GM21529 (cell line): ENCODE data around the gene KIAA0319L.

Experiments used
- ATAC-seq: cut with Tn5 transposase; IDR thresholded peaks from one replicate; pipeline ENCODE4 v1.9.1; 2021; ENCODE audit not compliant: unreplicated experiment

The KIAA0319L gene

GRCh38 chr1:35449334-35450008 is 107.7 kb downstream of the KIAA0319L start:
- no peak for ATAC-seq

- no peak for ATAC-seq
These were observed 108.8 kb downstream of the KIAA0319L start for GRCh38 chr1:35448344-35448801.

GRCh38 chr1:35447278-35447677 is 109.9 kb downstream of the KIAA0319L start:
- ATAC-seq, result no peak

GRCh38 chr1:35444519-35444774 is 112.8 kb downstream of the KIAA0319L start:
- ATAC-seq, result no peak

- no peak for ATAC-seq
These were observed 113.3 kb downstream of the KIAA0319L start for GRCh38 chr1:35443768-35444518.

- no peak for ATAC-seq
These were observed 114.5 kb downstream of the KIAA0319L start for GRCh38 chr1:35442734-35443133.

GRCh38 chr1:35441926-35442579 is 115.2 kb downstream of the KIAA0319L start:
- no peak for ATAC-seq

- ATAC-seq, result no peak
These were observed 117.6 kb downstream of the KIAA0319L start for GRCh38 chr1:35439626-35440025.

- no peak for ATAC-seq
These were observed 120.0 kb downstream of the KIAA0319L start for GRCh38 chr1:35437200-35437599.

GRCh38 chr1:35436078-35436477 is 121.1 kb downstream of the KIAA0319L start:
- no peak for ATAC-seq

- no peak for ATAC-seq
These were observed 122.5 kb downstream of the KIAA0319L start for GRCh38 chr1:35434703-35435102.

- no peak for ATAC-seq
These were observed 123.5 kb downstream of the KIAA0319L start for GRCh38 chr1:35433714-35434113.

- no peak for ATAC-seq
These were observed 125.0 kb downstream of the KIAA0319L start for GRCh38 chr1:35432231-35432630.

GRCh38 chr1:35431173-35431599 is 126.0 kb downstream of the KIAA0319L start:
- ATAC-seq, result no peak

GRCh38 chr1:35430762-35431161 is 126.4 kb downstream of the KIAA0319L start:
- no peak for ATAC-seq

GRCh38 chr1:35428360-35428759 is 128.8 kb downstream of the KIAA0319L start:
- ATAC-seq, result no peak

- no peak for ATAC-seq
These were observed 131.1 kb downstream of the KIAA0319L start for GRCh38 chr1:35426097-35426586.

- ATAC-seq, result no peak
These were observed 148.3 kb downstream of the KIAA0319L start for GRCh38 chr1:35408925-35409324.

- no peak for ATAC-seq
These were observed 149.5 kb downstream of the KIAA0319L start for GRCh38 chr1:35407743-35408142.

- ATAC-seq, result no peak
These were observed 151.1 kb downstream of the KIAA0319L start for GRCh38 chr1:35406103-35406502.

GRCh38 chr1:35401049-35401448 is 156.2 kb downstream of the KIAA0319L start:
- ATAC-seq, result no peak

GRCh38 chr1:35398739-35399138 is 158.5 kb downstream of the KIAA0319L start:
- ATAC-seq, result no peak
